Transverse colon (tissue), 4 donors: ENCODE measurements around the gene DHCR24.

ENCODE experiments used
- CTCF ChIP-seq, 5 experiments: fragments of 200-600 bp in 3 of 5; fragments of 450-650 bp in 2 of 5; sonication (generic) in 3 of 5; IDR thresholded peaks; 1 replicate in 2 of 5; 2 replicates in 3 of 5; pipeline ENCODE4 v1.5.1; 2016 to 2017; ENCODE audit warnings: antibody characterized with exemption in 5 of 5, inconsistent platforms in 3 of 5, mild to moderate bottlenecking in 2 of 5, moderate library complexity in 1 of 5
- POLR2AphosphoS5 ChIP-seq, 3 donors: sonication (generic); formaldehyde crosslinking; IDR thresholded peaks; one replicate each; pipeline ENCODE4 v1.6.1; 2016; ENCODE audit warnings: antibody characterized with exemption in 3 of 3

DNA sequence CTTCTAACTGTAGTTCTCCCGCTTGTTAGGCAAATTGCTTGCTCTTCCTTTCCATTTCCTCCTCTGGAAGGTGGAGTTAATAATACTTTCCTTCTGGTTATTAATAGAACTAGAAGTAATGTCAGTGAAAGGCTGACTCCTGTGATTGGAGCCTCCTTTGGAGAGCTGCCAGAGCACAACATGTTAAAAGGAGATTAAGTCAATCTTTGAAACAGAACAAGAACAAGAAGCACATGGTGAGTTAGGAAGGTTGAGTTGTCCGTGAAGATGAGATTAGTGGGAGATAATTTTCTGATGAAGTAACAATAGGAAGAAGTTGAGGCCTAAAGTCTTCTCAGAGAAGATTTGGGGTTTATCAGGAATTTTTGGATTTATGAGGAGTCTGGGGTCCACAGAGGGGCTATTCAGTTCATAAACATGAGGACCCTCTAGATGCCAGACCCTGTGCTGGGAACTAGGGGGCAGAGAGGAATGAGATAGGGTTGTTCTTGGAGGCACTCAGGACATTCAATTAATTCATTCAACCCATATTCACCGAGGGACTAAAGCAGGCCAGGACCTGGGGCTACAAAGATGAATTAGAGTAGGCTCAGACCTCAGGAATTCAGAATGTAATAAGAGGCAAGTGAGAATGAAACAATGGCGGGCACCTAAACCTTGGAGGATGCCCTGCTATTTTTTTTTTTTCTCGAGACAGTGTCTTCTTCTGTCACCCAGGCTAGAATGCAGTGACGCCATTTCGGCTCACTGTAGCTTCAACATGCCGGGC lies 40.7 kb upstream of the DHCR24 start:
- TF ChIP-seq CTCF (IDR thresholded peaks at IDR 0.05) (no peak), POLR2AphosphoS5 (IDR thresholded peaks at IDR 0.05) (no peak)
